Karpas-422 (cell line): ENCODE data around the gene CLEC2B. TPM values are rescaled to one million over a fixed set of nuclear protein-coding genes. Genes with fewer than 3 reads are reported as not detected.

Source experiments
- DNase-seq: peaks from one replicate; pipeline ENCODE4 v3.0.0-alpha.2; 2015
- H2AFZ ChIP-seq: fragments of 200-600 bp; sonication (generic); 2 replicates; pipeline ENCODE4 v1.6.1; 2014; ENCODE audit warnings: antibody characterized with exemption, low read length, mixed read lengths
- H3K27ac ChIP-seq: fragments of 200-600 bp; sonication (generic); 2 replicates; pipeline ENCODE4 v1.5.1; 2014; ENCODE audit warnings: mild to moderate bottlenecking, low read length, moderate library complexity
- H3K27me3 ChIP-seq: fragments of 200-600 bp; sonication (generic); 2 replicates; pipeline ENCODE4 v1.6.1; 2014; ENCODE audit warnings: low read length, mixed read lengths
- H3K36me3 ChIP-seq: fragments of 200-600 bp; sonication (generic); 2 replicates; pipeline ENCODE4 v1.6.1; 2014; ENCODE audit warnings: low read length, mixed read lengths; ENCODE audit not compliant: insufficient read depth
- H3K4me1 ChIP-seq: fragments of 200-600 bp; sonication (generic); 2 replicates; pipeline ENCODE4 v1.6.1; 2014; ENCODE audit warnings: mild to moderate bottlenecking, low read length, mixed read lengths
- H3K4me2 ChIP-seq: fragments of 200-600 bp; sonication (generic); 2 replicates; pipeline ENCODE4 v1.6.1; 2014; ENCODE audit warnings: low read length, low read depth, mild to moderate bottlenecking; ENCODE audit not compliant: poor library complexity, severe bottlenecking
- H3K4me3 ChIP-seq: fragments of 200-600 bp; sonication (generic); 2 replicates; pipeline ENCODE4 v1.5.1; 2014; ENCODE audit warnings: mild to moderate bottlenecking, antibody characterized with exemption, low read length, mixed read lengths
- H3K79me2 ChIP-seq: fragments of 200-600 bp; sonication (generic); 2 replicates; pipeline ENCODE4 v1.6.1; 2014; ENCODE audit warnings: mild to moderate bottlenecking, low read length, mixed read lengths
- H3K9ac ChIP-seq: fragments of 200-600 bp; sonication (generic); 2 replicates; pipeline ENCODE4 v1.6.0; 2014; ENCODE audit warnings: low read length
- H3K9me2 ChIP-seq: fragments of 200-600 bp; sonication (generic), shearing (Covaris generic); replicated peaks from 2 replicates; pipeline ENCODE4 v1.6.0; 2014; ENCODE audit warnings: mild to moderate bottlenecking, low read length, moderate library complexity; ENCODE audit not compliant: insufficient read depth
- H3K9me3 ChIP-seq: fragments of 300-700, 200-600 bp; sonication (generic); 2 replicates; pipeline ENCODE4 v1.6.1; 2014; ENCODE audit warnings: low read length, mixed read lengths
- H4K20me1 ChIP-seq: fragments of 200-600 bp; sonication (generic); 2 replicates; pipeline ENCODE4 v1.6.1; 2014; ENCODE audit warnings: mild to moderate bottlenecking, antibody characterized with exemption, low read length, low read depth; ENCODE audit not compliant: insufficient read depth
- total RNA-seq: library from RNA; depleted of rRNA; stranded (reverse); fragments of >200 nt; shearing (Covaris generic); gene quantifications from 2 replicates; pipeline ENCODE4 v1.2.3, GENCODE V29; 2014; ENCODE audit warnings: low replicate concordance

CLEC2B gene
- total RNA-seq, 1 experiment from 2014 or later, result not detected

DNA sequence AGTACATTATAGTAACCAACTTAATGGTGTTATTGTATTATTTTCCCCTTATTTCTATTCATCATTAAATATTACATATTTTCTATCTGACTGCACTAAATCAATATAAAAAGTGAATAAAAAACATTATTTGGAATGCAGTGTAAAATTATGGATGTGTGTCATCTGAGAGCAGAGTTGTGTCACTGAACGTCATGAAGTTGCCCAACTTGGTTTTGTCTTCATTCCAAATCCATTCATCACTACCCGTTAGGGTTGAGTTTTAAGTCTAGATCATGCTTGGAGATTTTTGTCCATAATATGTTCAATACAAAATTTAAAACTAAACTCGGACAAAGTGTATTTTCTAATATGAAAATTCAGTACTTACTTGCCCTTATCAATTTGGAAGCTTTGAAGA is 25.7 kb downstream of the CLEC2B start:
- H3K4me3 ChIP-seq, result no peak overlapping the region
- no peaks in the 10 kb centered on the region for H3K9me2 ChIP-seq
- no peaks in the 10 kb centered on the region for H4K20me1 ChIP-seq
- no peaks in the 10 kb centered on the region for H3K79me2 ChIP-seq
- H3K27me3 ChIP-seq, result no peaks in the 10 kb centered on the region
- H3K27ac ChIP-seq, result no peak overlapping the region
- no peak overlapping the region for H3K9ac ChIP-seq
- H3K36me3 ChIP-seq, result no peaks in the 10 kb centered on the region
- DNase-seq, result no peak
- H3K4me1 ChIP-seq, result no peaks in the 10 kb centered on the region
- no peak overlapping the region for H3K4me2 ChIP-seq
- no peaks in the 10 kb centered on the region for H3K9me3 ChIP-seq
- H2AFZ ChIP-seq, result no peak overlapping the region

DNA sequence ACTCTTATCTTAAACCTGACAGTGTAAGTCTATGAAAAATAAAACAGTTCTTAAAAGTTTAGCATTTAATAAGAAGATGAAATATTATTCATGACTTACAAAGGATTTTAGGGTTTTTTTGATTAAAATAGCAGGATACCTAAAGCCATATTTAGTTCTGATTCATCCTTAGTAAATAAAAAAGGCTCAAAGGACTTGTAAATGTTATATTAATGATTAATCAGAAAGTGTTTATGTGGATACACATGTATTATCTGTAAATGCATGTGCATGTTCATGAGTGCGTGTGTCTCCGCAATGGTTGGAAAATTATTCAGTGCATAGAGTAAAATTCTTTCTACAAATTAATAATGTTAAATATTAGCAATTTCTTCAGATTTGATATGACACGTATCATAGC is 37.4 kb downstream of the CLEC2B start:
- H3K4me1 ChIP-seq, result no peaks in the 10 kb centered on the region
- H4K20me1 ChIP-seq, result no peaks in the 10 kb centered on the region
- H3K9me2 ChIP-seq, result no peaks in the 10 kb centered on the region
- H3K4me2 ChIP-seq, result no peak overlapping the region
- H3K4me3 ChIP-seq, result no peak overlapping the region
- no peak overlapping the region for H3K9ac ChIP-seq
- H3K36me3 ChIP-seq, result no peaks in the 10 kb centered on the region
- DNase-seq, result no peak
- H3K9me3 ChIP-seq, result no peaks in the 10 kb centered on the region
- H3K79me2 ChIP-seq, result no peaks in the 10 kb centered on the region
- no peak overlapping the region for H3K27ac ChIP-seq
- H3K27me3 ChIP-seq, result no peaks in the 10 kb centered on the region
- H2AFZ ChIP-seq, result no peak overlapping the region

DNA sequence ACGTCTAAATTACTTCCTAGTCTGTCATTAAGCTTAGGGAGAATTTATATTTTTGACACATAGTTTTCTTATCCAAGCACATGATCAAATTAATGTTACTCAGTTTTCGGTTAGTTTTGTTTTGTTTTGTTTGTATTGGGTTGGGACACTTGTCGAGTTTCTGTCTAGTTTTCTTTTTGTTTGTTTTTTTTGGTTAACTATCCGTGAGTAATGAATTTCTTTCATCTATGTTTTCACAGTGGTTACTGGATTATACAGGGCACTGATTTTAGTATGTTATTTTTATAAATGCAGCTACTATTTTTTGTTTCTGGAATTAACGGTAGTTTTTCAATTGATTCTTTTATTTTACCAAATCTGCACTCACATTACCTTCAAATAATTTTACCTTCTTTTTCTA is 39.2 kb downstream of the CLEC2B start:
- Histone ChIP-seq H3K4me1 (no peaks in the 10 kb centered on the region), H3K9me3 (no peaks in the 10 kb centered on the region), H3K27me3 (no peaks in the 10 kb centered on the region), H3K4me2 (no peak overlapping the region), H3K9me2 (no peaks in the 10 kb centered on the region), H3K27ac (no peak overlapping the region), H2AFZ (no peak overlapping the region), H4K20me1 (no peaks in the 10 kb centered on the region), H3K4me3 (no peak overlapping the region), H3K9ac (no peak overlapping the region), H3K36me3 (no peaks in the 10 kb centered on the region), H3K79me2 (no peaks in the 10 kb centered on the region)
- DNase-seq, result no peak

DNA sequence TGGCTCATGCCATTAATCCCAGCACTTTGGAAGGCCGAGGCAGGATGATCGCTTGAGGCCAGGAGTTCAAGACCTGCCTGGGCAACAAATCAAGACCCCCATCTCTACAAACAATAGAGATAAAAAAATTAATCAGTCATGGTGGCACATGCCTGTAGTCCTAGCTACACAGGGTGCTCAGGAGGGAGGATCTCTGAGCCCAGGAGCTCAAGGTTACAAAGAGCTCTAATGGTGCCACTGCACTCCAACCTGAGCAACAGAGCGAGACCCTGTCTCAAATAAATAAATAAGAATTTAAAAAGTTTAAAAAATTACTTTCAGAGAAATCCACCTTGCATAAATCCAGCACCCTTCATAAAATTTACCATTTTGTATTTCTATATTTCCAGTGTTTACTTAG is 39.7 kb downstream of the CLEC2B start:
- no peak overlapping the region for H3K4me2 ChIP-seq
- H2AFZ ChIP-seq, result no peak overlapping the region
- H3K36me3 ChIP-seq, result no peaks in the 10 kb centered on the region
- no peak overlapping the region for H3K4me3 ChIP-seq
- no peaks in the 10 kb centered on the region for H3K4me1 ChIP-seq
- H3K27me3 ChIP-seq, result no peaks in the 10 kb centered on the region
- no peak for DNase-seq
- H4K20me1 ChIP-seq, result no peaks in the 10 kb centered on the region
- no peak overlapping the region for H3K9ac ChIP-seq
- H3K27ac ChIP-seq, result no peak overlapping the region
- H3K79me2 ChIP-seq, result no peaks in the 10 kb centered on the region
- H3K9me3 ChIP-seq, result no peaks in the 10 kb centered on the region
- no peaks in the 10 kb centered on the region for H3K9me2 ChIP-seq

DNA sequence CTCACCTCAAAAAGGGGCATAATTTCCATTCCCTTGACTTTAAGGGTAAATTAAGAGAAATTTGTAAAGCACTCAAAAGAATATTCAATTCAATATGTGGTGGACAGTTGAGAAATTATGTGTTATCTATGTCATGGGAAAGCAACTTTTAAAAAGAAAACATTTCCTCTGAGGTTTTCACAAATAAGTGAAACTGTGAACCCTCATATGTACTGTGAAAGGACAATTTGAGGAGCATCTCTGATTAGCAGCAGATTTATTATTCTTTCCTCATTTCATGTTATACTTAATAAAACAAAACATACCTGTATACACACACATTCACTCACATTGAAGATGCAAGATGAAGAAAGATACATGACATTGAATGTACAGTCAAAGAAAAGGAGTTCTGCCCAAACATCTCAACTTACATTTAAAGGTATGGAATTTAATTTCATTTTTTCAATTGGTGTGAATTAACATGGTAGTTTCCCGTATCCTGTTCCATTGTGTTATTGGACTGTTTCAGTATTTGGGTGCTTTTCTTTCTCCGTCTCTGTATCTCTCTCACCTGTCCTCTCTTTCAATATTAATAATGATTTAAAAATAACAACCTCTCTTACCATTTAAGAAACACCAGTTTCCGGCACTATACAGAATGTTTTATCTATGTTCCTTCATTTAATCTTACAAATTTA is 41.8 kb downstream of the CLEC2B start, which contains the start of gene KLRF1:
KLRF1 (plus strand) TSS at position 273 of the 680 bp plus-strand sequence; CDS start at position 337, 64 bp downstream.
- Histone ChIP-seq H3K27ac (no peak within 1 kb of the TSS), H3K9me2 (no peaks in the 10 kb centered on the region), H3K36me3 (no peaks in the 10 kb centered on the region), H3K9me3 (no peaks in the 10 kb centered on the region), H3K27me3 (no peaks in the 10 kb centered on the region), H3K79me2 (no peaks in the 10 kb centered on the region), H3K9ac (no peak within 1 kb of the TSS), H3K4me1 (no peaks in the 10 kb centered on the region), H2AFZ (no peak within 1 kb of the TSS), H3K4me2 (no peak within 1 kb of the TSS), H4K20me1 (no peaks in the 10 kb centered on the region), H3K4me3 (no peak within 1 kb of the TSS)
- no peak for DNase-seq

DNA sequence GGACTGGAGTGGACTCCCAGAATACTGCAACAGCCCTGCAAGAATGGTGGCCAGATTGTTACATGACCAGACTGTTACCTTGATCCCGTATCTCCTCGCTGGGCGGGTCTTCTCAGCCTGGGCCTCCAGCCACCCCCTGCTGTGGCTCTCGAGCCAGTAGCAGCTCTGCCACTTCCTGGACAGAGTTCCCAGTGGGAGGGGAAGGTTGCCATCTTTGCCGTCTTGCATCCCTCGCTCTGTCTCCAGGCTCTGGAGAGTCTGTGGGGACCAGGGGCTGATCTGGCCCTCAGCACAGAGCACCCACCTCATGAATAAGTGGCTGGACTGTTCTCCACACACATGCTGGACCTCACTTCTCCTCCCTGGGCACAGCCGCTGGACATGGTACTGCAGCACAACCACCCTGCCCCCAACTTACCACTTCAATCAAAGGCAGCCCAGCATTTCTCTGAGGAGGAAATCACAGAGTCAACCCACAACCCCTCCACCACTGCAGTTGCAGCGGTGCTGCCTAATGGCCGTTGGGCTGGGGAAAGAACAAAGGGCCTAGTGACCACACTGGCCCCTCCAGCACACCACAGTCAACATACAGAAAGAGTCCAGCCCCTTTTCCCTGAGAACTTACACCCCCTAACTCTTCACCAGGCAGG is 48.7 kb downstream of the CLEC2B start:
- Histone ChIP-seq H3K9ac (no peak overlapping the region), H3K4me2 (no peak overlapping the region), H4K20me1 (no peaks in the 10 kb centered on the region), H3K4me3 (no peak overlapping the region), H3K9me2 (no peaks in the 10 kb centered on the region), H3K36me3 (no peaks in the 10 kb centered on the region), H2AFZ (no peak overlapping the region), H3K27ac (no peak overlapping the region), H3K79me2 (no peaks in the 10 kb centered on the region), H3K9me3 (no peaks in the 10 kb centered on the region), H3K27me3 (no peaks in the 10 kb centered on the region), H3K4me1 (no peaks in the 10 kb centered on the region)
- no peak for DNase-seq

DNA sequence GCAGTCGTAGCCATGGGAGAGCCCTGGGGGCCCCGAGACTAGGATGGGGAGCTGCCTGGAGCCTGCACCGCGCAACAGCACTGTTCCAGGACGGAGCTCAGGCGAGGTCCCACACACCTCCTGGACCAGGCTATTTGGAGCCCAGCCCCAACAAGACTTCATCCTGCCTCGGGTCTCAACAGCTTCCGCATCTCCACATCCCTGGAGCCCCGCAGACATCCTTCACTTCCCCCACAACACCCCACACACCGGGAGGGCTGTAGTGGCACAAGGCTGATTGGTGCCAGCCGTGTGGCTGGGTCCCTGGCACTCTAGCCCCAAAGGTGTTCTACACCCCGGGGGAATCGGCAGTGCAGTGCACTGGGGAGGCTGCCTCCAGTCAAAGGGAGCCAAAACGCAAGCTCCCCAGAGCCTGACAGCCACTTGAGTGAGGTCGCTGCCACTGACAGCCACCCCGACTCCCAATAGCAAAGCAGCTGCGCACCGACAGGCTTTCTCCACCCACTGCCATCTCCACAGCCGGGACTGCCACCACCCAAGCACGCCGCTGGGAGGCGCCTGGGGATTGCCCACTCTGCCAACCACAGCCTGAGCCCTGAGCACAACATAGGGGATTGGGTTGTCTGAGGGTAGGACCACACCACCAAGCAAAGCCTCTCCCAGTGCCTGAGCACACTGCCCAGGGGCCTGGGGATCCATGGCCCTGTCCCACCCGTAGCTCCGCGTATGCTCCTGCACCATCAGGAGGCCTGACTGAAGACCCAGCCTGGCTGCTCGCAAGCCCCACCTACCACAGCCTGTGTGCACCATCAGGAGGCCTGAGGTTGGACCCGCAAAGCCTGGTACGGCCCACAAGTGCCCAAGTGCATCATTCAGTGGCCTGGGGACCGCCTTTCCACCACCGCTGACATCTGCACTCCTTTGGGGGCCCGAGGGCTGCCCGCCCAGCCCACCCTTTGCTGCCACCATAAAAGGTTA is 55.0 kb downstream of the CLEC2B start:
- Histone ChIP-seq H3K9me3 (no peaks in the 10 kb centered on the region), H4K20me1 (no peaks in the 10 kb centered on the region), H3K27me3 (no peaks in the 10 kb centered on the region), H3K36me3 (no peaks in the 10 kb centered on the region), H3K4me3 (no peak overlapping the region), H3K9me2 (no peaks in the 10 kb centered on the region), H3K4me2 (peak overlapping the region; percentile 19), H2AFZ (no peak overlapping the region), H3K27ac (no peak overlapping the region), H3K4me1 (peaks cover 3% of the 10 kb centered on the region; the same call in 1 of the 2 replicates), H3K79me2 (no peaks in the 10 kb centered on the region), H3K9ac (no peak overlapping the region)
- DNase-seq, result peak; percentile 85

DNA sequence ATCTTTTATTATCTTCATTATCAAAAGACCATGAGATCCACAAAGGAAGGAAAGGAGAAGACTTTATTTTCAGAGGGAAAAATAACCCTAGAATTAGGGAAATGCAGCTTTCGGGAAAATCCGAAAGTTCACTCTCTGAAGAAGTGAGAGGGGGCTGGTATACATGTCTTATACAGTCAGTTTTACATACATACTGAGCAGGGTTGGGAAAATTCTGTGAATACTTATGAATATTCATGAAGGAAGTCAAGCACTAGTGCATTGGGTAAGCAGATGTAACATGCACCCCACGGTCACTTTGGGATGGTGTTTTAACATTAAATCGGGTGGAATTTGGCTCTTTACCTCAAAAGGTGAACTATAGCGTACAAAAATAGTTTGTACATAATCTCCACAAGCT is 57.5 kb downstream of the CLEC2B start:
- H3K9ac ChIP-seq, result no peak overlapping the region
- no peaks in the 10 kb centered on the region for H4K20me1 ChIP-seq
- no peak overlapping the region for H2AFZ ChIP-seq
- H3K4me3 ChIP-seq, result no peak overlapping the region
- no peaks in the 10 kb centered on the region for H3K9me2 ChIP-seq
- DNase-seq, result no peak
- H3K79me2 ChIP-seq, result no peaks in the 10 kb centered on the region
- H3K9me3 ChIP-seq, result no peaks in the 10 kb centered on the region
- no peak overlapping the region for H3K27ac ChIP-seq
- H3K4me1 ChIP-seq, result peaks cover 3% of the 10 kb centered on the region; the same call in 1 of the 2 replicates
- H3K36me3 ChIP-seq, result no peaks in the 10 kb centered on the region
- H3K27me3 ChIP-seq, result no peaks in the 10 kb centered on the region
- H3K4me2 ChIP-seq, result no peak overlapping the region
